Smooth muscle cell (in vitro differentiated cells): ENCODE data around the gene PTPRN2. TPM values are rescaled to one million over a fixed set of nuclear protein-coding genes. Genes with fewer than 3 reads are reported as not detected.

Experiments used
- DNase-seq: peaks from one replicate; lab custom pipeline; 2025; ENCODE audit not compliant: unreplicated experiment; lab: John Stamatoyannopoulos, UW
- H2AFZ ChIP-seq: fragments of 200-600 bp; sonication (generic); 2 replicates; pipeline ENCODE4 v1.6.0; 2016; ENCODE audit warnings: antibody characterized with exemption, low read depth, mild to moderate bottlenecking
- H3F3A ChIP-seq: fragments of 200-600 bp; sonication (generic); 2 replicates; pipeline ENCODE4 v1.6.0; 2017; ENCODE audit warnings: antibody characterized with exemption, low read depth
- H3K27ac ChIP-seq: fragments of 200-600 bp; sonication (generic); 2 replicates; pipeline ENCODE4 v1.5.1; 2016; ENCODE audit warnings: low read depth, mild to moderate bottlenecking
- H3K27me3 ChIP-seq: fragments of 200-600 bp; sonication (generic); 2 replicates; pipeline ENCODE4 v1.6.1; 2016; ENCODE audit warnings: low read depth, mild to moderate bottlenecking
- H3K36me3 ChIP-seq: fragments of 200-600 bp; sonication (generic); 2 replicates; pipeline ENCODE4 v1.5.1; 2016; ENCODE audit warnings: low read depth
- H3K4me1 ChIP-seq: fragments of 200-600 bp; sonication (generic); 2 replicates; pipeline ENCODE4 v1.5.1; 2016; ENCODE audit warnings: low read depth
- H3K4me2 ChIP-seq: fragments of 200-600 bp; sonication (generic); 2 replicates; pipeline ENCODE4 v1.6.0; 2016; ENCODE audit warnings: mild to moderate bottlenecking
- H3K4me3 ChIP-seq: fragments of 200-600 bp; sonication (generic); 2 replicates; pipeline ENCODE4 v1.5.1; 2016; ENCODE audit warnings: mild to moderate bottlenecking
- H3K79me2 ChIP-seq: fragments of 200-600 bp; sonication (generic); 2 replicates; pipeline ENCODE4 v1.6.0; 2016; ENCODE audit warnings: low read depth, mild to moderate bottlenecking
- H3K9ac ChIP-seq: fragments of 200-600 bp; sonication (generic); 2 replicates; pipeline ENCODE4 v1.6.0; 2016; ENCODE audit warnings: low read depth
- H3K9me3 ChIP-seq: fragments of 200-600 bp; sonication (generic); replicated peaks from 2 replicates; pipeline ENCODE4 v1.5.1; 2016; ENCODE audit warnings: low read depth
- H4K20me1 ChIP-seq: fragments of 200-600 bp; sonication (generic); 2 replicates; pipeline ENCODE4 v1.6.0; 2016; ENCODE audit warnings: low read depth
- CTCF ChIP-seq: fragments of 200-600 bp; sonication (generic); IDR thresholded peaks from 2 replicates; pipeline ENCODE4 v1.5.1; 2017; ENCODE audit warnings: borderline replicate concordance, mild to moderate bottlenecking, antibody characterized with exemption; ENCODE audit not compliant: insufficient read depth, poor library complexity, severe bottlenecking
- WGBS: methylation state at CpG from one replicate; pipeline ENCODE4 v1.1.7; 2016; ENCODE audit warnings: low lambda C conversion rate; 5-methylcytosine and 5-hydroxymethylcytosine counted together
- polyA plus RNA-seq: library from polyadenylated mRNA; unstranded; fragments of >200 nt; fragmentation: Nextera tagmentation; extraction: Ambion mirVana; gene quantifications from 2 replicates; pipeline ENCODE4 v1.2.1, GENCODE V29; 2016
- total RNA-seq: library from RNA; depleted of rRNA; stranded (reverse); fragments of >200 nt; gene quantifications from 2 replicates; pipeline ENCODE4 v1.2.3, GENCODE V29; 2014

PTPRN2 gene
- total and polyA plus RNA-seq, 2 experiments from 2014 or later = 0.09 to 0.87 TPM

GRCh38 chr7:157538321-157538720, 1049.3 kb downstream of the PTPRN2 start:
- Histone ChIP-seq H3K4me3 (no peak overlapping the region), H3K36me3 (no peaks in the 10 kb centered on the region), H3K9ac (no peak overlapping the region), H3K4me1 (no peaks in the 10 kb centered on the region), H3K4me2 (no peak overlapping the region), H2AFZ (no peak overlapping the region), H3K9me3 (no peaks in the 10 kb centered on the region), H3F3A (no peaks in the 10 kb centered on the region), H3K79me2 (no peaks in the 10 kb centered on the region), H3K27me3 (peaks cover 4% of the 10 kb centered on the region), H3K27ac (no peak overlapping the region), H4K20me1 (no peaks in the 10 kb centered on the region)
- DNase-seq = no peak
- 94% methylated on average over 11 of the region's 11 CpGs for WGBS
- no peak for TF ChIP-seq CTCF

GRCh38 chr7:157537056-157537455, 1050.6 kb downstream of the PTPRN2 start:
- H3K4me1 ChIP-seq = no peaks in the 10 kb centered on the region
- no peaks in the 10 kb centered on the region for H3K36me3 ChIP-seq
- no peaks in the 10 kb centered on the region for H3K79me2 ChIP-seq
- 96% methylated on average over 5 of the region's 5 CpGs for WGBS
- no peaks in the 10 kb centered on the region for H3F3A ChIP-seq
- no peak overlapping the region for H2AFZ ChIP-seq
- no peaks in the 10 kb centered on the region for H3K9me3 ChIP-seq
- H3K27me3 ChIP-seq = peaks cover 4% of the 10 kb centered on the region
- DNase-seq = no peak
- no peak overlapping the region for H3K27ac ChIP-seq
- H4K20me1 ChIP-seq = no peaks in the 10 kb centered on the region
- no peak for TF ChIP-seq CTCF
- H3K9ac ChIP-seq = no peak overlapping the region
- H3K4me2 ChIP-seq = no peak overlapping the region
- H3K4me3 ChIP-seq = no peak overlapping the region

- H3K36me3 ChIP-seq = no peaks in the 10 kb centered on the region
- H3K27ac ChIP-seq = no peak overlapping the region
- no peak overlapping the region for H3K4me2 ChIP-seq
- H4K20me1 ChIP-seq = no peaks in the 10 kb centered on the region
- H3K79me2 ChIP-seq = no peaks in the 10 kb centered on the region
- no peak overlapping the region for H2AFZ ChIP-seq
- no peak overlapping the region for H3K4me3 ChIP-seq
- TF ChIP-seq CTCF = no peak
- H3K27me3 ChIP-seq = peaks cover 2% of the 10 kb centered on the region
- DNase-seq = no peak
- no peaks in the 10 kb centered on the region for H3F3A ChIP-seq
- WGBS = 93% methylated on average over 3 of the region's 3 CpGs
- no peaks in the 10 kb centered on the region for H3K4me1 ChIP-seq
- no peak overlapping the region for H3K9ac ChIP-seq
- H3K9me3 ChIP-seq = no peaks in the 10 kb centered on the region
These were observed 1055.6 kb downstream of the PTPRN2 start for GRCh38 chr7:157532068-157532467.

GRCh38 chr7:157529768-157530560, 1057.7 kb downstream of the PTPRN2 start:
- Histone ChIP-seq H3K36me3 (no peaks in the 10 kb centered on the region), H2AFZ (no peak overlapping the region), H3K4me2 (no peak overlapping the region), H3K9me3 (no peaks in the 10 kb centered on the region), H3K27ac (no peak overlapping the region), H3K4me3 (no peak overlapping the region), H3K27me3 (no peaks in the 10 kb centered on the region), H3F3A (no peaks in the 10 kb centered on the region), H3K4me1 (no peaks in the 10 kb centered on the region), H3K79me2 (no peaks in the 10 kb centered on the region), H3K9ac (no peak overlapping the region), H4K20me1 (no peaks in the 10 kb centered on the region)
- TF ChIP-seq CTCF = no peak
- no peak for DNase-seq
- 76% methylated on average over 25 of the region's 25 CpGs for WGBS
